Keratinocyte (primary cell): ENCODE data around the gene OR5M3. TPM values are rescaled to one million over a fixed set of nuclear protein-coding genes. Genes with fewer than 3 reads are reported as not detected.

Experiments
- DNase-seq: peaks from one replicate; pipeline ENCODE4 v3.0.0-alpha.2; 2011; ENCODE audit warnings: low read depth, missing footprints, low spot score
- FAIRE-seq: peaks from 2 replicates; lab custom pipeline; 2011; peaks lifted over from hg19 to GRCh38; lab: Jason Lieb, UNC
- H2AFZ ChIP-seq: 2 replicates; pipeline ENCODE4 v1.6.0; 2012; ENCODE audit warnings: low read length, control low read depth, inconsistent platforms; ENCODE audit not compliant: control insufficient read depth
- H3K27ac ChIP-seq: 2 replicates; pipeline ENCODE4 v1.5.1; 2011; ENCODE audit warnings: low read length; ENCODE audit not compliant: control insufficient read depth, insufficient read depth
- H3K27me3 ChIP-seq: 3 replicates; pipeline ENCODE4 v1.6.0; 2011; ENCODE audit warnings: low read length; ENCODE audit not compliant: control insufficient read depth, insufficient read depth; ENCODE audit errors: extremely low read depth
- H3K36me3 ChIP-seq, 2 experiments: 2 replicates in 1 of 2; 3 replicates in 1 of 2; pipeline ENCODE4 v1.5.1; 2011; ENCODE audit warnings: low read length in 2 of 2, mild to moderate bottlenecking in 1 of 2; ENCODE audit not compliant: control insufficient read depth in 2 of 2, insufficient read depth in 2 of 2; ENCODE audit errors: extremely low read depth in 1 of 2
- H3K4me1 ChIP-seq: 3 replicates; pipeline ENCODE4 v1.5.1; 2011; ENCODE audit warnings: low read length; ENCODE audit not compliant: control insufficient read depth, insufficient read depth; ENCODE audit errors: extremely low read depth
- H3K4me2 ChIP-seq: 3 replicates; pipeline ENCODE4 v1.6.0; 2011; ENCODE audit warnings: low read depth, low read length; ENCODE audit not compliant: control insufficient read depth, insufficient read depth; ENCODE audit errors: extremely low read depth
- H3K4me3 ChIP-seq, 3 experiments: fragments of 200-600 bp in 1 of 3; sonication (generic) in 1 of 3; 2 replicates in 2 of 3; 3 replicates in 1 of 3; pipeline ENCODE4 v1.5.1; 2011 to 2016; ENCODE audit warnings: low read length in 3 of 3, mild to moderate bottlenecking in 3 of 3, control low read depth in 2 of 3, inconsistent platforms in 1 of 3, low read depth in 1 of 3, mixed read lengths in 1 of 3, mixed run types in 1 of 3, moderate library complexity in 1 of 3; ENCODE audit not compliant: control insufficient read depth in 2 of 3, insufficient read depth in 2 of 3; ENCODE audit errors: extremely low read depth in 1 of 3
- H3K79me2 ChIP-seq: 2 replicates; pipeline ENCODE4 v1.6.0; 2012; ENCODE audit warnings: low read length; ENCODE audit not compliant: control insufficient read depth, insufficient read depth
- H3K9ac ChIP-seq: 3 replicates; pipeline ENCODE4 v1.6.0; 2011; ENCODE audit warnings: low read length; ENCODE audit not compliant: control insufficient read depth, insufficient read depth; ENCODE audit errors: extremely low read depth
- H3K9me1 ChIP-seq: 3 replicates; pipeline ENCODE4 v1.6.0; 2011; ENCODE audit warnings: low read length; ENCODE audit not compliant: control insufficient read depth, insufficient read depth; ENCODE audit errors: extremely low read depth
- H3K9me3 ChIP-seq: 2 replicates; pipeline ENCODE4 v1.5.1; 2012; ENCODE audit warnings: low read depth, low read length; ENCODE audit not compliant: control insufficient read depth
- H4K20me1 ChIP-seq: 3 replicates; pipeline ENCODE4 v1.6.0; 2011; ENCODE audit warnings: low read length; ENCODE audit not compliant: control insufficient read depth, insufficient read depth; ENCODE audit errors: extremely low read depth
- EZH2 ChIP-seq: IDR thresholded peaks from one replicate; pipeline ENCODE4 v1.6.1; 2012; ENCODE audit warnings: inconsistent platforms, mild to moderate bottlenecking, low read length, moderate library complexity
- dilution Hi-C: fragments of 300-500 bp; cut with MboI; formaldehyde crosslinking; loops from one replicate; pipeline ENCODE4 v1.7.0; 2020; ENCODE audit warnings: low sequenced_read_pairs; ENCODE audit not compliant: extremely low pct_ligation_motif_present
- polyA plus RNA-seq, 5 experiments: library from polyadenylated mRNA; depleted of rRNA in 3 of 5; stranded (reverse) in 3 of 5; stranded (forward) in 1 of 5; unstranded in 1 of 5; fragments of >200 nt; gene quantifications; 1 replicate in 1 of 5; 2 replicates in 3 of 5; 3 replicates in 1 of 5; pipeline versions ENCODE4 v1.2.1 to v1.2.3, GENCODE V29; 2011 to 2012; ENCODE audit warnings: missing spikeins in 2 of 5, low read depth in 1 of 5, low replicate concordance in 1 of 5
- TF ChIP-seq, protein P1 (sequence below), 3 experiments: IDR thresholded peaks in 1 of 3; conservative IDR thresholded peaks in 1 of 3; optimal IDR thresholded peaks in 1 of 3; 2 replicates in 2 of 3; 3 replicates in 1 of 3; pipeline versions ENCODE3 to v1.5.1; 2011; ENCODE audit warnings: low read length in 3 of 3, mild to moderate bottlenecking in 3 of 3, moderate library complexity in 2 of 3, control low read depth in 1 of 3, inconsistent platforms in 1 of 3; ENCODE audit not compliant: insufficient read depth in 2 of 3; ENCODE audit errors: extremely low read depth in 1 of 3

The OR5M3 gene
- polyA plus RNA-seq, 1 donor (not counting 4 experiments of a cell fraction or from before 2014, with no cell fraction given), result not detected

DNA sequence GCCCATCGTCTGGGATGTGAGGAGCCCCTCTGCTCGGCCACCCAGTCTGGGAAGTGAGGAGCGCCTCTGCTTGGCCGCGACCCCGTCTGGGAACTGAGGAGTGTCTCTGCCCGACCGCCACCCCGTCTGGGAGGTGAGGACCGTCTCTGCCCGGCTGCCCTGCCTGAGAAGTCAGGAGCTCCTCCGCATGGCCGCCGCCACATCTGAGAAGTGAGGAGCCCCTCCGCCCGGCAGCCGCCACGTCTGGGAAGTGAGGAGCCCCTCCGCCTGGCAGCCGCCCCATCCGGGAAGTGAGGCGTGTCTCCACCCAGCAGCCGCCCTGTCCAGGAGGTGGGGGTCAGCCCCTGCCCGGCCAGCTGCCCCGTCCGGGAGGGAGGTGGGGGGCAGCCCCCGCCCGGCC is 23.9 kb upstream of the OR5M3 start:
- no peaks in the 10 kb centered on the region for H4K20me1 ChIP-seq
- H3K4me1 ChIP-seq, result no peaks in the 10 kb centered on the region
- H3K36me3 ChIP-seq, result no peaks in the 10 kb centered on the region
- no peaks in the 10 kb centered on the region for H3K9me1 ChIP-seq
- H3K79me2 ChIP-seq, result no peaks in the 10 kb centered on the region
- TF ChIP-seq, protein P1, sequence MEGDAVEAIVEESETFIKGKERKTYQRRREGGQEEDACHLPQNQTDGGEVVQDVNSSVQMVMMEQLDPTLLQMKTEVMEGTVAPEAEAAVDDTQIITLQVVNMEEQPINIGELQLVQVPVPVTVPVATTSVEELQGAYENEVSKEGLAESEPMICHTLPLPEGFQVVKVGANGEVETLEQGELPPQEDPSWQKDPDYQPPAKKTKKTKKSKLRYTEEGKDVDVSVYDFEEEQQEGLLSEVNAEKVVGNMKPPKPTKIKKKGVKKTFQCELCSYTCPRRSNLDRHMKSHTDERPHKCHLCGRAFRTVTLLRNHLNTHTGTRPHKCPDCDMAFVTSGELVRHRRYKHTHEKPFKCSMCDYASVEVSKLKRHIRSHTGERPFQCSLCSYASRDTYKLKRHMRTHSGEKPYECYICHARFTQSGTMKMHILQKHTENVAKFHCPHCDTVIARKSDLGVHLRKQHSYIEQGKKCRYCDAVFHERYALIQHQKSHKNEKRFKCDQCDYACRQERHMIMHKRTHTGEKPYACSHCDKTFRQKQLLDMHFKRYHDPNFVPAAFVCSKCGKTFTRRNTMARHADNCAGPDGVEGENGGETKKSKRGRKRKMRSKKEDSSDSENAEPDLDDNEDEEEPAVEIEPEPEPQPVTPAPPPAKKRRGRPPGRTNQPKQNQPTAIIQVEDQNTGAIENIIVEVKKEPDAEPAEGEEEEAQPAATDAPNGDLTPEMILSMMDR (optimal IDR thresholded peaks at IDR 0.05 in 1 of 3, IDR thresholded peaks at IDR 0.05 in 1 of 3, conservative IDR thresholded peaks at IDR 0.05 in 1 of 3; ENCODE audit: extremely low read depth in 1 of 3, insufficient read depth in 2 of 3, low read length in 3 of 3), result no peak
- TF ChIP-seq EZH2, result no peak
- dilution Hi-C loops, result no loop called here
- H3K27me3 ChIP-seq, result no peaks in the 10 kb centered on the region
- no peak overlapping the region for H3K4me3 ChIP-seq
- no peak overlapping the region for H3K4me2 ChIP-seq
- no peak overlapping the region for H3K27ac ChIP-seq
- DNase-seq, result no peak
- H3K9ac ChIP-seq, result no peak overlapping the region
- no peak for FAIRE-seq
- H2AFZ ChIP-seq, result no peak overlapping the region
- no peaks in the 10 kb centered on the region for H3K9me3 ChIP-seq

- H4K20me1 ChIP-seq, result no peaks in the 10 kb centered on the region
- no peak for FAIRE-seq
Measured at GRCh38 chr11:56495117-56495516, 22.0 kb upstream of the OR5M3 start.

More at GRCh38 chr11:56495117-56495516, 22.0 kb upstream of the OR5M3 start:
- Histone ChIP-seq H3K79me2 (no peaks in the 10 kb centered on the region), H2AFZ (no peak overlapping the region), H3K4me1 (no peaks in the 10 kb centered on the region), H3K4me2 (no peak overlapping the region), H3K9me3 (no peaks in the 10 kb centered on the region), H3K9me1 (no peaks in the 10 kb centered on the region), H3K9ac (no peak overlapping the region), H3K27ac (no peak overlapping the region), H3K4me3 (no peak overlapping the region), H3K36me3 (no peaks in the 10 kb centered on the region), H3K27me3 (no peaks in the 10 kb centered on the region)
- no peak for TF ChIP-seq EZH2
- TF ChIP-seq, protein P1 (optimal IDR thresholded peaks at IDR 0.05 in 1 of 3, IDR thresholded peaks at IDR 0.05 in 1 of 3, conservative IDR thresholded peaks at IDR 0.05 in 1 of 3; ENCODE audit: extremely low read depth in 1 of 3, insufficient read depth in 2 of 3, low read length in 3 of 3), result no peak
- dilution Hi-C loops, result no loop called here
- DNase-seq, result no peak
